H1 (cell line): ENCODE data around the gene RCAN2.

Experiments used
- RAD21 ChIP-seq, 2 experiments: IDR thresholded peaks in 1 of 2; conservative IDR thresholded peaks in 1 of 2; 2 replicates each; pipeline ENCODE4 v1.6.1; 2011; ENCODE audit warnings: low read depth in 2 of 2, low read length in 2 of 2, improper control_type of control experiment in 1 of 2, inconsistent platforms in 1 of 2, mild to moderate bottlenecking in 1 of 2, moderate library complexity in 1 of 2
- ZNF274 ChIP-seq: IDR thresholded peaks from 2 replicates; pipeline ENCODE4 v1.7.0; 2012; ENCODE audit warnings: low read length, borderline replicate concordance; ENCODE audit errors: extremely low read depth

GRCh38 chr6:46334442-46334841 is 156.8 kb downstream of the RCAN2 start:
- TF ChIP-seq ZNF274 (no peak), RAD21 (IDR thresholded peaks at IDR 0.05 in 1 of 2, conservative IDR thresholded peaks at IDR 0.05 in 1 of 2; ENCODE audit: low read depth in 2 of 2, low read length in 2 of 2) (no peak)
